Activated CD8-positive, alpha-beta memory T cell treated with anti-CD3 and anti-CD28 coated beads for 1 hour (primary cell): Measurements from ENCODE around the gene MYOD1.

Experiments used
- DNase-seq, 2 donors: peaks; one replicate each; pipeline ENCODE4 v3.0.0-alpha.2; 2020; ENCODE audit warnings: low read depth in 1 of 2; ENCODE audit errors: extremely low read depth in 1 of 2

The MYOD1 gene

GRCh38 chr11:17769218-17769617, 49.8 kb downstream of the MYOD1 start:
- DNase-seq, result no peak

GRCh38 chr11:17770048-17770652, 50.8 kb downstream of the MYOD1 start:
- DNase-seq, result no peak

GRCh38 chr11:17770917-17771316, 51.5 kb downstream of the MYOD1 start:
- no peak for DNase-seq

- no peak for DNase-seq
Measured at GRCh38 chr11:17771415-17771814, 52.0 kb downstream of the MYOD1 start.
